AG09309 (cell line): Measurements from ENCODE around the gene KCMF1.

Experiments
- DNase-seq: peaks from one replicate; pipeline ENCODE4 v3.0.0-alpha.2; 2010; ENCODE audit warnings: low read depth
- H3K4me3 ChIP-seq: 2 replicates; pipeline ENCODE4 v1.5.1; 2011; ENCODE audit warnings: mild to moderate bottlenecking, low read depth, low read length, moderate library complexity; ENCODE audit not compliant: control insufficient read depth
- CTCF ChIP-seq: IDR thresholded peaks from 2 replicates; pipeline ENCODE4 v1.5.1; 2011; ENCODE audit warnings: mild to moderate bottlenecking, low read depth, low read length, inconsistent platforms; ENCODE audit not compliant: insufficient read depth, control insufficient read depth; ENCODE audit errors: missing control alignments

Gene KCMF1

GRCh38 chr2:84980263-84980983, 9.5 kb downstream of the KCMF1 start:
- DNase-seq, result no peak
- no peak overlapping the region for H3K4me3 ChIP-seq
- no peak for TF ChIP-seq CTCF

GRCh38 chr2:84986018-84986417, 15.1 kb downstream of the KCMF1 start:
- no peak overlapping the region for H3K4me3 ChIP-seq
- TF ChIP-seq CTCF, result no peak

GRCh38 chr2:84989422-84989821, 18.5 kb downstream of the KCMF1 start:
- no peak for DNase-seq
- no peak overlapping the region for H3K4me3 ChIP-seq
- no peak for TF ChIP-seq CTCF

More at GRCh38 chr2:84986018-84986417, 15.1 kb downstream of the KCMF1 start:
- no peak for DNase-seq

GRCh38 chr2:84989927-84990326, 19.0 kb downstream of the KCMF1 start:
- no peak overlapping the region for H3K4me3 ChIP-seq
- no peak for DNase-seq
- TF ChIP-seq CTCF, result no peak

GRCh38 chr2:84991404-84992160, 20.6 kb downstream of the KCMF1 start:
- H3K4me3 ChIP-seq, result no peak overlapping the region
- DNase-seq, result peak; percentile 98
- no peak for TF ChIP-seq CTCF

GRCh38 chr2:84995826-84996225, 24.9 kb downstream of the KCMF1 start:
- TF ChIP-seq CTCF, result no peak
- H3K4me3 ChIP-seq, result no peak overlapping the region
- no peak for DNase-seq

- no peak for DNase-seq
- no peak overlapping the region for H3K4me3 ChIP-seq
- TF ChIP-seq CTCF, result no peak
Measured at GRCh38 chr2:84996909-84997308, 25.9 kb downstream of the KCMF1 start.
